ENCODE results near the gene DNMT3A.

Gene DNMT3A

GRCh38 chr2:25197336-25198208, 144.2 kb downstream of the DNMT3A start:
- no peak for DNase-seq

GRCh38 chr2:25194576-25195122, 147.1 kb downstream of the DNMT3A start:
- DNase-seq: no peak

GRCh38 chr2:25190536-25190935, 151.2 kb downstream of the DNMT3A start:
- no peak for DNase-seq

- no peak for DNase-seq
Observed at GRCh38 chr2:25188405-25188804, 153.3 kb downstream of the DNMT3A start.

GRCh38 chr2:25187729-25188350, 153.9 kb downstream of the DNMT3A start:
- no peak for DNase-seq

GRCh38 chr2:25184254-25184653, 157.5 kb downstream of the DNMT3A start:
- no peak for DNase-seq

GRCh38 chr2:25178976-25179375, 162.7 kb downstream of the DNMT3A start:
- DNase-seq: no peak

Data from stimulated activated CD4-positive, alpha-beta T cell treated with anti-CD3 and anti-CD28 coated beads, Interleukin-2, amount 100 ng/mL, for 48 hours (primary cell).